HepG2 (cell line): ENCODE data around the gene RERG.

ENCODE experiments used
- FOXJ3 ChIP-seq: sonication (generic); formaldehyde crosslinking; IDR thresholded peaks from 2 replicates; pipeline ENCODE4 v1.4.0; 2020; ENCODE audit warnings: missing genetic modification reagents, mild to moderate bottlenecking, borderline replicate concordance
- POLR2A ChIP-seq, 2 experiments: IDR thresholded peaks; 2 replicates each; pipeline ENCODE4 v1.6.1; 2011; ENCODE audit warnings: low read depth in 2 of 2, low read length in 2 of 2, mild to moderate bottlenecking in 1 of 2, moderate library complexity in 1 of 2; ENCODE audit not compliant: insufficient read depth in 1 of 2
- POLR2AphosphoS5 ChIP-seq: IDR thresholded peaks from 2 replicates; pipeline ENCODE4 v1.6.1; 2012; ENCODE audit warnings: low read depth, low read length
- SMYD3 ChIP-seq: sonication (generic); formaldehyde crosslinking; IDR thresholded peaks from 2 replicates; pipeline ENCODE4 v1.8.1; 2023; ENCODE audit warnings: mild to moderate bottlenecking, missing genetic modification reagents
- YY1 ChIP-seq: IDR thresholded peaks from 2 replicates; pipeline ENCODE4 v1.6.1; 2011; ENCODE audit warnings: low read length, low read depth, moderate library complexity, mild to moderate bottlenecking; ENCODE audit not compliant: insufficient read depth, insufficient replicate concordance
- ZFP36L2 ChIP-seq: sonication (generic); formaldehyde crosslinking; IDR thresholded peaks from 2 replicates; pipeline ENCODE4 v1.4.0; 2020; ENCODE audit warnings: missing genetic modification reagents
- ZKSCAN1 ChIP-seq: fragments of 150-350 bp; IDR thresholded peaks from 2 replicates; pipeline ENCODE4 v1.6.1; 2014; ENCODE audit warnings: low read length
- ZNF513 ChIP-seq: sonication (generic); formaldehyde crosslinking; conservative IDR thresholded peaks from 2 replicates; pipeline ENCODE4 v1.5.0; 2020; ENCODE audit warnings: missing genetic modification reagents
- ZNF720 ChIP-seq: sonication (generic); formaldehyde crosslinking; IDR thresholded peaks from 2 replicates; pipeline ENCODE4 v1.4.0; 2020; ENCODE audit warnings: missing genetic modification reagents
- TF ChIP-seq, protein P1 (sequence below): sonication (generic); formaldehyde crosslinking; IDR thresholded peaks from 2 replicates; pipeline ENCODE4 v1.9.0; 2022; ENCODE audit warnings: missing genetic modification reagents, mild to moderate bottlenecking, borderline replicate concordance
- TF ChIP-seq, protein P2 (sequence below): sonication (generic); formaldehyde crosslinking; IDR thresholded peaks from 2 replicates; pipeline ENCODE4 v1.5.1; 2020; ENCODE audit warnings: mild to moderate bottlenecking, missing genetic modification reagents, moderate library complexity
- TF ChIP-seq, protein P3 (sequence below): sonication (generic); formaldehyde crosslinking; IDR thresholded peaks from 2 replicates; pipeline ENCODE4 v1.5.0; 2020; ENCODE audit warnings: mild to moderate bottlenecking, missing genetic modification reagents, moderate library complexity

DNA sequence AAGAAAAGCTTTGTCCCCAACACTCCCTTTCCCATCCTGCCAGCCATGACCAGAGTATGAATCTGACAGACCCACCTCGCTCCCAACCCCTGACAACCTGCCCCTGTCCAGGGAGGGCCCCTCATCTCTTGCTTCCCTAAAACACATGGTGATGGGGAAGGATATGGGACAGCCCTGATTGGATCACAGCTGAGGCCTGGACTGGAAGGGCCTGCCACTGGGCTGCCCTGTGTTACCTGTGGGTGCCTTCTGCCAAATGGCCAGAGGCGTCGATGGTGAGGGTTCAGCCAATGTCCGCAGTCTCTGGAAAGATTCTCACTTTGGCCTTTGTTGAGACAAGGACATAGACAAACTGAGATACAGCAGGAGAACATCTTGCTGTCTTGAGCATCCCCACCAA, 13.3 kb upstream of the RERG start:
- TF ChIP-seq YY1 = no peak
- TF ChIP-seq, protein P1, sequence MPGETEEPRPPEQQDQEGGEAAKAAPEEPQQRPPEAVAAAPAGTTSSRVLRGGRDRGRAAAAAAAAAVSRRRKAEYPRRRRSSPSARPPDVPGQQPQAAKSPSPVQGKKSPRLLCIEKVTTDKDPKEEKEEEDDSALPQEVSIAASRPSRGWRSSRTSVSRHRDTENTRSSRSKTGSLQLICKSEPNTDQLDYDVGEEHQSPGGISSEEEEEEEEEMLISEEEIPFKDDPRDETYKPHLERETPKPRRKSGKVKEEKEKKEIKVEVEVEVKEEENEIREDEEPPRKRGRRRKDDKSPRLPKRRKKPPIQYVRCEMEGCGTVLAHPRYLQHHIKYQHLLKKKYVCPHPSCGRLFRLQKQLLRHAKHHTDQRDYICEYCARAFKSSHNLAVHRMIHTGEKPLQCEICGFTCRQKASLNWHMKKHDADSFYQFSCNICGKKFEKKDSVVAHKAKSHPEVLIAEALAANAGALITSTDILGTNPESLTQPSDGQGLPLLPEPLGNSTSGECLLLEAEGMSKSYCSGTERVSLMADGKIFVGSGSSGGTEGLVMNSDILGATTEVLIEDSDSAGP (CRISPR knock-in tag) = no peak
- TF ChIP-seq ZFP36L2 (CRISPR knock-in tag) = no peak
- TF ChIP-seq POLR2AphosphoS5 = no peak
- TF ChIP-seq, protein P2, sequence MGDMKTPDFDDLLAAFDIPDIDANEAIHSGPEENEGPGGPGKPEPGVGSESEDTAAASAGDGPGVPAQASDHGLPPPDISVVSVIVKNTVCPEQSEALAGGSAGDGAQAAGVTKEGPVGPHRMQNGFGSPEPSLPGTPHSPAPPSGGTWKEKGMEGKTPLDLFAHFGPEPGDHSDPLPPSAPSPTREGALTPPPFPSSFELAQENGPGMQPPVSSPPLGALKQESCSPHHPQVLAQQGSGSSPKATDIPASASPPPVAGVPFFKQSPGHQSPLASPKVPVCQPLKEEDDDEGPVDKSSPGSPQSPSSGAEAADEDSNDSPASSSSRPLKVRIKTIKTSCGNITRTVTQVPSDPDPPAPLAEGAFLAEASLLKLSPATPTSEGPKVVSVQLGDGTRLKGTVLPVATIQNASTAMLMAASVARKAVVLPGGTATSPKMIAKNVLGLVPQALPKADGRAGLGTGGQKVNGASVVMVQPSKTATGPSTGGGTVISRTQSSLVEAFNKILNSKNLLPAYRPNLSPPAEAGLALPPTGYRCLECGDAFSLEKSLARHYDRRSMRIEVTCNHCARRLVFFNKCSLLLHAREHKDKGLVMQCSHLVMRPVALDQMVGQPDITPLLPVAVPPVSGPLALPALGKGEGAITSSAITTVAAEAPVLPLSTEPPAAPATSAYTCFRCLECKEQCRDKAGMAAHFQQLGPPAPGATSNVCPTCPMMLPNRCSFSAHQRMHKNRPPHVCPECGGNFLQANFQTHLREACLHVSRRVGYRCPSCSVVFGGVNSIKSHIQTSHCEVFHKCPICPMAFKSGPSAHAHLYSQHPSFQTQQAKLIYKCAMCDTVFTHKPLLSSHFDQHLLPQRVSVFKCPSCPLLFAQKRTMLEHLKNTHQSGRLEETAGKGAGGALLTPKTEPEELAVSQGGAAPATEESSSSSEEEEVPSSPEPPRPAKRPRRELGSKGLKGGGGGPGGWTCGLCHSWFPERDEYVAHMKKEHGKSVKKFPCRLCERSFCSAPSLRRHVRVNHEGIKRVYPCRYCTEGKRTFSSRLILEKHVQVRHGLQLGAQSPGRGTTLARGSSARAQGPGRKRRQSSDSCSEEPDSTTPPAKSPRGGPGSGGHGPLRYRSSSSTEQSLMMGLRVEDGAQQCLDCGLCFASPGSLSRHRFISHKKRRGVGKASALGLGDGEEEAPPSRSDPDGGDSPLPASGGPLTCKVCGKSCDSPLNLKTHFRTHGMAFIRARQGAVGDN (CRISPR knock-in tag) = no peak
- TF ChIP-seq, protein P3, sequence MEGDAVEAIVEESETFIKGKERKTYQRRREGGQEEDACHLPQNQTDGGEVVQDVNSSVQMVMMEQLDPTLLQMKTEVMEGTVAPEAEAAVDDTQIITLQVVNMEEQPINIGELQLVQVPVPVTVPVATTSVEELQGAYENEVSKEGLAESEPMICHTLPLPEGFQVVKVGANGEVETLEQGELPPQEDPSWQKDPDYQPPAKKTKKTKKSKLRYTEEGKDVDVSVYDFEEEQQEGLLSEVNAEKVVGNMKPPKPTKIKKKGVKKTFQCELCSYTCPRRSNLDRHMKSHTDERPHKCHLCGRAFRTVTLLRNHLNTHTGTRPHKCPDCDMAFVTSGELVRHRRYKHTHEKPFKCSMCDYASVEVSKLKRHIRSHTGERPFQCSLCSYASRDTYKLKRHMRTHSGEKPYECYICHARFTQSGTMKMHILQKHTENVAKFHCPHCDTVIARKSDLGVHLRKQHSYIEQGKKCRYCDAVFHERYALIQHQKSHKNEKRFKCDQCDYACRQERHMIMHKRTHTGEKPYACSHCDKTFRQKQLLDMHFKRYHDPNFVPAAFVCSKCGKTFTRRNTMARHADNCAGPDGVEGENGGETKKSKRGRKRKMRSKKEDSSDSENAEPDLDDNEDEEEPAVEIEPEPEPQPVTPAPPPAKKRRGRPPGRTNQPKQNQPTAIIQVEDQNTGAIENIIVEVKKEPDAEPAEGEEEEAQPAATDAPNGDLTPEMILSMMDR (CRISPR knock-in tag) = no peak
- no peak for TF ChIP-seq ZNF513 (CRISPR knock-in tag)
- no peak for TF ChIP-seq POLR2A (IDR thresholded peaks at IDR 0.05; ENCODE audit: insufficient read depth in 1 of 2, low read depth in 2 of 2, low read length in 2 of 2)
- TF ChIP-seq SMYD3 (CRISPR knock-in tag) = no peak
- no peak for TF ChIP-seq ZNF720 (CRISPR knock-in tag)
- no peak for TF ChIP-seq FOXJ3 (CRISPR knock-in tag)
- TF ChIP-seq ZKSCAN1 = no peak
